T-cell (primary cell): ENCODE measurements around the gene LSS. TPM values are rescaled to one million over a fixed set of nuclear protein-coding genes. Genes with fewer than 3 reads are reported as not detected.
"Not testable (repeated sequence)": the region's sequence is repeated elsewhere in the genome, so short reads cannot be mapped to it uniquely, and the experiment has no call there.

Source experiments
- ATAC-seq, 4 experiments: fragments of 200-7000 bp in 3 of 4; fragments of 150-1000 bp in 1 of 4; cut with Tn5 transposase; replicated peaks in 1 of 4; 1 replicate in 3 of 4; 2 replicates in 1 of 4; pipeline ENCODE4 v1.10.0; 2021; ENCODE audit warnings: moderate library complexity in 3 of 4, mild to moderate bottlenecking in 2 of 4, moderate number of reproducible peaks in 1 of 4
- CTCF ChIA-PET, 2 donors: fragments of 300-600 bp; sonication (Branson Sonifier 250); formaldehyde crosslinking; loops; one replicate each; lab custom pipeline; 2022; ENCODE audit warnings: antibody characterized with exemption in 2 of 2; lab: Charles Lee
- POLR2A ChIA-PET, 2 donors: fragments of 300-600 bp; sonication (Branson Sonifier 250); formaldehyde crosslinking; loops; one replicate each; lab custom pipeline; 2022; ENCODE audit warnings: antibody characterized with exemption in 2 of 2; lab: Charles Lee
- DNase-seq, 35 experiments: peaks; one replicate each; pipeline versions ENCODE4 v3.0.0 to v3.0.0-alpha.2; 2013 to 2023
- H3K27ac ChIP-seq: one replicate; pipeline ENCODE4 v1.5.1; 2013; ENCODE audit warnings: low read length
- H3K27me3 ChIP-seq, 2 experiments: replicated peaks in 1 of 2; 1 replicate in 1 of 2; 2 replicates in 1 of 2; pipeline versions ENCODE4 v1.6.1 to v1.7.0; 2013; ENCODE audit warnings: low read length in 1 of 2, mixed read lengths in 1 of 2; ENCODE audit not compliant: control insufficient read depth in 2 of 2, insufficient read depth in 2 of 2; ENCODE audit errors: extremely low read depth in 1 of 2
- H3K36me3 ChIP-seq, 2 donors: 1 replicate in 1 of 2; 2 replicates in 1 of 2; pipeline versions ENCODE4 v1.6.1 to v1.7.0; 2013; ENCODE audit warnings: low read length in 1 of 2; ENCODE audit not compliant: control insufficient read depth in 2 of 2, insufficient read depth in 1 of 2; ENCODE audit errors: extremely low read depth in 1 of 2
- H3K4me1 ChIP-seq, 2 experiments: 1 replicate in 1 of 2; 2 replicates in 1 of 2; pipeline versions ENCODE4 v1.6.1 to v1.7.0; 2013; ENCODE audit warnings: low read length in 2 of 2, mixed read lengths in 1 of 2; ENCODE audit not compliant: insufficient read depth in 2 of 2, control insufficient read depth in 1 of 2; ENCODE audit errors: extremely low read depth in 1 of 2
- H3K4me3 ChIP-seq, 2 donors: 1 replicate in 1 of 2; 2 replicates in 1 of 2; pipeline versions ENCODE4 v1.5.1 to v1.7.0; 2013; ENCODE audit warnings: mild to moderate bottlenecking in 2 of 2, low read length in 1 of 2, moderate library complexity in 1 of 2; ENCODE audit not compliant: control insufficient read depth in 1 of 2; ENCODE audit errors: extremely low read depth in 1 of 2
- H3K9me3 ChIP-seq: 2 replicates; pipeline ENCODE4 v1.7.0; 2013
- H3K27ac Mint-ChIP-seq, 2 donors: one replicate each; pipeline ENCODE4 v1.8.0; 2020 to 2021; ENCODE audit warnings: mild to moderate bottlenecking in 2 of 2, mixed read lengths in 2 of 2
- H3K27me3 Mint-ChIP-seq, 2 donors: one replicate each; pipeline ENCODE4 v1.8.0; 2021 to 2022; ENCODE audit warnings: mixed read lengths in 2 of 2
- H3K36me3 Mint-ChIP-seq: one replicate; pipeline ENCODE4 v1.8.0; 2021; ENCODE audit warnings: mixed read lengths
- H3K4me1 Mint-ChIP-seq, 3 donors: one replicate each; pipeline ENCODE4 v1.8.0; 2020 to 2022; ENCODE audit warnings: mixed read lengths in 3 of 3, mild to moderate bottlenecking in 1 of 3
- H3K4me3 Mint-ChIP-seq, 3 donors: one replicate each; pipeline ENCODE4 v1.8.0; 2020 to 2022; ENCODE audit warnings: mild to moderate bottlenecking in 3 of 3, mixed read lengths in 3 of 3, moderate library complexity in 3 of 3
- H3K9me3 Mint-ChIP-seq, 3 donors: one replicate each; pipeline ENCODE4 v1.8.0; 2020 to 2022; ENCODE audit warnings: mixed read lengths in 3 of 3
- whole genome bisulfite sequencing: methylation state at CpG from one replicate; pipeline ENCODE4 v1.1.5; 2013; ENCODE audit warnings: missing lambda C conversion rate; ENCODE audit not compliant: insufficient coverage; 5-methylcytosine and 5-hydroxymethylcytosine counted together
- total RNA-seq, 35 experiments: library from RNA in 6 of 35; stranded (reverse) in 6 of 35; fragments of 120-200 nt in 1 of 35; gene quantifications; one replicate each; pipeline versions ENCODE4 v1.2.1 to v1.2.4 and lab custom pipeline; 2013 to 2026

LSS gene
- total RNA-seq, 5 donors from 2014 or later (not counting 1 experiment from before 2014, with no cell fraction given) = 41.3 to 63.0 (median 49.4) TPM

DNA sequence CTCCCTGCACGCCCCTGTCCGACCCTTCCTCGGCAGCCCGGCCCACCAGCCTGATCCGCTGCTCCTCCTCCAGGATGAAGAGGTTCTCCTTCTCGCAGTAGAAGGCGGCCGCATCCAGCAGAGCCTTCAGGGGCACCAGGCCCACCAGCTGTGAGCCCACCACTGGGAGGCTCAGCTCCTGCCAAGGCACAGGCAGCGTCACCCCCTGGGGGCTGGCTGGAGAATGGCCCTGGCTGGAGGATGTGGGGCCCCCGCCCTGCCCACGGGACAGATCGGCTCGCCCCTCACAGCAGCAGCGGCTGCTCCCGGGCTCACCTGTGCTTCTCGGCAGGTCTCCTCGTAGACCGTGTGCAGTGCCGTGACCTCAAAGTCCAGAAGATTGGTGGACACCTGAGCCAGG, 78.5 kb downstream of the LSS start:
- no peaks in the 10 kb centered on the region for H3K27me3 Mint-ChIP-seq
- Histone ChIP-seq H3K4me1 (peaks cover 0 to 8% of the 10 kb centered on the region in 2 experiments), H3K27me3 (peaks cover 0 to 18% of the 10 kb centered on the region in 2 experiments), H3K4me3 (no peak overlapping the region), H3K27ac (no peak overlapping the region), H3K36me3 (no peaks in the 10 kb centered on the region), H3K9me3 (no peaks in the 10 kb centered on the region)
- DNase-seq = peak in 1 of 35 experiments; percentile 2
- no peaks in the 10 kb centered on the region for H3K9me3 Mint-ChIP-seq
- H3K36me3 Mint-ChIP-seq = no peaks in the 10 kb centered on the region
- ChIA-PET POLR2A (no interaction called here), CTCF (no interaction called here)
- WGBS = 91% methylated on average over 19 of the region's 19 CpGs
- no peak overlapping the region for H3K27ac Mint-ChIP-seq
- H3K4me3 Mint-ChIP-seq = no peak overlapping the region
- no peak for ATAC-seq
- H3K4me1 Mint-ChIP-seq = no peaks in the 10 kb centered on the region

DNA sequence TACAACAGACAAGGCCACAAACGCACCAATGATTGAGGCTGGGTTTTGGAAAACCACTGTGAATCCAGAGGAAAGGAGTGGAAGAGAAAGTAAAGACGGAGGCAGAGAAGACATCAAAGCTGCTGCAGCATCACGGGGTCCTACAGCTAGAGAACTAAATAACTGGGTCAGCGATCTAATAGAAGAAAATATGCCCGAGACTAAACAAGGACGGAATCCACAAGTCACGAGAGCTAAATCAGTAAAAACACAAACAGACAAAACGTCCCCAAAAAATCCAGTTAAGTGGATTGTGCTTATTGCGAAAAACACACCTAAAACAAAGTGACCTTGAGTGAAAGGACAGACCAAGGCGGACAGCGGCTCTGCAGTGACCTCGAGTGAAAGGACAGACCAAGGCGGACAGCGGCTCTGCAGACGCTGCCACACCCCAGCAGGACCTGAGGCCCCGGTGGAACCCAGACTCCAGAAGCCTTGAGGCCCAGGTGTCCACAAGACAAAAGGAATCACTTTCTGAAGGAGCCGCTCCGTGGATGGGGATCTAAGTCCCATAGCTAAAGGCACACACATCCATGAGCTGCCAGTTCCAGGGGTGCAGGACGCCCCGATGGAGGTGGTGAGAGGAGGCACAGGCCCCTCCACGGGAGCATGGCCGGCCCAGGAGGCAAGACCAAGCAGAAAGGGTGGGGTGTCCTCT, 79.2 kb downstream of the LSS start:
- Histone ChIP-seq H3K27ac (no peak overlapping the region), H3K4me1 (peaks cover 0 to 8% of the 10 kb centered on the region in 2 experiments), H3K36me3 (no peaks in the 10 kb centered on the region), H3K27me3 (peaks cover 0 to 21% of the 10 kb centered on the region in 2 experiments), H3K9me3 (no peaks in the 10 kb centered on the region), H3K4me3 (no peak overlapping the region)
- POLR2A ChIA-PET = no interaction called here
- no peaks in the 10 kb centered on the region for H3K27me3 Mint-ChIP-seq
- CTCF ChIA-PET = interaction anchor here in 1 of 2 donors (0.9 kb wide), 1 partner anchor 10 kb away, joined by 3 read pairs; no protein-coding TSS in a partner anchor
- no peaks in the 10 kb centered on the region for H3K36me3 Mint-ChIP-seq
- H3K27ac Mint-ChIP-seq = no peak overlapping the region
- no peaks in the 10 kb centered on the region for H3K9me3 Mint-ChIP-seq
- DNase-seq (no peak), ATAC-seq (no peak)
- H3K4me1 Mint-ChIP-seq = peaks cover 0 to 2% (median 0%) of the 10 kb centered on the region in 3 donors
- no peak overlapping the region for H3K4me3 Mint-ChIP-seq
- WGBS = 78% methylated on average over 11 of the region's 22 CpGs

DNA sequence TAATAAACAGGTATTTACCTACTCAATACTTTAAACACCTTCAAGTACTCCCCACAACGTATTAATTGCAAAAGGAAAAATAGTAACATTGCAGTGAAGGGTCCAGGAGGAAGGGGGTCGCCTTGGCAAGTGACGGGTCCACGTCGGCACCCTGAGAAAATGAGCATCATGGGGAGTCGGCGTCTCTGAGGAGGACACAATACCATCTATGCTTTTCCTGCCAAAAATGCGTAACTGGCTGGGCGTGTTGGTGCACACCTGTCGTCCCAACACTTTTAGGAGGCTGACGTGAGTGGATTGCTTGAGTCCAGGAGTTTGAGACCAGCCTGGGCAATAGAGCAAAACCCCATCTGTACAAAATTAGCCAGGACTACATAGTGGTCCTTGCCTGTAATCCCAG, 80.5 kb downstream of the LSS start:
- Histone ChIP-seq H3K36me3 (no peaks in the 10 kb centered on the region), H3K9me3 (no peaks in the 10 kb centered on the region), H3K4me3 (no peak overlapping the region), H3K27me3 (peaks cover 0 to 19% of the 10 kb centered on the region in 2 experiments), H3K4me1 (peaks cover 0 to 7% of the 10 kb centered on the region in 2 experiments), H3K27ac (no peak overlapping the region)
- ChIA-PET POLR2A (no interaction called here), CTCF (no interaction called here)
- H3K4me3 Mint-ChIP-seq = no peak overlapping the region
- H3K27ac Mint-ChIP-seq = no peak overlapping the region
- no peaks in the 10 kb centered on the region for H3K9me3 Mint-ChIP-seq
- peaks cover 7 to 10% (median 8%) of the 10 kb centered on the region in 3 donors for H3K4me1 Mint-ChIP-seq
- 88% methylated on average over 5 of the region's 11 CpGs for WGBS
- H3K27me3 Mint-ChIP-seq = no peaks in the 10 kb centered on the region
- ATAC-seq = no peak
- no peak for DNase-seq
- H3K36me3 Mint-ChIP-seq = no peaks in the 10 kb centered on the region

GRCh38 chr21:46147429-46147828, 81.1 kb downstream of the LSS start:
- H3K4me3 Mint-ChIP-seq, H3K9me3 Mint-ChIP-seq, POLR2A ChIA-PET, H3K4me3 ChIP-seq, H3K36me3 Mint-ChIP-seq, H3K27ac Mint-ChIP-seq, H3K4me1 ChIP-seq, H3K36me3 ChIP-seq, H3K27ac ChIP-seq, H3K9me3 ChIP-seq, H3K27me3 Mint-ChIP-seq: not testable (repeated sequence)
- ATAC-seq (peak in 1 of 4 experiments; percentile 25), DNase-seq (peak in 25 of 35 experiments; percentile 16 to 57 (median 29))
- H3K4me1 Mint-ChIP-seq = peaks cover 7 to 12% (median 8%) of the 10 kb centered on the region in 3 donors
- peaks cover 0 to 15% of the 10 kb centered on the region in 2 experiments for H3K27me3 ChIP-seq
- CTCF ChIA-PET = interaction anchor here in 1 of 2 donors (0.7 kb wide), 1 partner anchor 11 kb away, joined by 3 read pairs; no protein-coding TSS in a partner anchor
- 73% methylated on average over 8 of the region's 12 CpGs for WGBS

DNA sequence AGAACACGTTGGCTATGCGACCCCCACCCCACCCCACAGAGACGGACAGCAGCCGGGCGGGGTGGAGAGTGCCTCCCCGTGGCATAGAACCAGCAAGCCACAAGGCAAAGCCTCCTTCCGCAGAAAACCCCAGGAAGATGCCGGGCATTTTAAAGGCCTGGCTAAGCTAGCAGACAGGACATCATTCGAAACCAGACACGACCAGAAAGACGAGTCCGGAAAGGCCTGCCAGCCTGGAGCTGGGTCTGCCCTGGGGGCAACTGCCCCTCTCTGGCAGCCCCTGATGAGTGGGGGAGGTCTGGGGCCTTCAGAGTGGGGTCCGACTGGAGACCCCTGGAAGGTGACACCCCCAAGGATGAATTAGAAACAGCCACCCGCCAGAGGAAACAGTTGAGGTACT, 81.7 kb downstream of the LSS start:
- H3K4me1 ChIP-seq = peaks cover 0 to 4% of the 10 kb centered on the region in 2 experiments
- no peak for ATAC-seq
- peaks cover 7 to 12% (median 8%) of the 10 kb centered on the region in 3 donors for H3K4me1 Mint-ChIP-seq
- no peaks in the 10 kb centered on the region for H3K36me3 Mint-ChIP-seq
- no peaks in the 10 kb centered on the region for H3K27me3 Mint-ChIP-seq
- H3K27ac ChIP-seq = no peak overlapping the region
- H3K4me3 Mint-ChIP-seq = no peak overlapping the region
- no peak for DNase-seq
- H3K9me3 Mint-ChIP-seq = no peaks in the 10 kb centered on the region
- H3K9me3 ChIP-seq = no peaks in the 10 kb centered on the region
- no peak overlapping the region for H3K4me3 ChIP-seq
- CTCF ChIA-PET = no interaction called here
- POLR2A ChIA-PET = no interaction called here
- no peak overlapping the region for H3K27ac Mint-ChIP-seq
- peaks cover 0 to 12% of the 10 kb centered on the region in 2 experiments for H3K27me3 ChIP-seq
- H3K36me3 ChIP-seq = no peaks in the 10 kb centered on the region
- WGBS = 84% methylated on average over 12 of the region's 14 CpGs

GRCh38 chr21:46145840-46146691, 82.5 kb downstream of the LSS start:
- H3K36me3 Mint-ChIP-seq = no peaks in the 10 kb centered on the region
- H3K9me3 Mint-ChIP-seq = no peaks in the 10 kb centered on the region
- no peak for ATAC-seq
- H3K4me3 Mint-ChIP-seq = no peak overlapping the region
- Histone ChIP-seq H3K4me3 (no peak overlapping the region), H3K27me3 (peaks cover 0 to 11% of the 10 kb centered on the region in 2 experiments), H3K4me1 (peaks cover 0 to 4% of the 10 kb centered on the region in 2 experiments), H3K9me3 (no peaks in the 10 kb centered on the region), H3K36me3 (no peaks in the 10 kb centered on the region), H3K27ac (no peak overlapping the region)
- CTCF ChIA-PET = no interaction called here
- no peaks in the 10 kb centered on the region for H3K27me3 Mint-ChIP-seq
- peaks cover 7 to 12% (median 8%) of the 10 kb centered on the region in 3 donors for H3K4me1 Mint-ChIP-seq
- WGBS = 94% methylated on average over 49 of the region's 60 CpGs
- POLR2A ChIA-PET = no interaction called here
- DNase-seq = no peak
- H3K27ac Mint-ChIP-seq = no peak overlapping the region
